ENCODE data around the gene PIGZ.

Gene PIGZ, protein sequence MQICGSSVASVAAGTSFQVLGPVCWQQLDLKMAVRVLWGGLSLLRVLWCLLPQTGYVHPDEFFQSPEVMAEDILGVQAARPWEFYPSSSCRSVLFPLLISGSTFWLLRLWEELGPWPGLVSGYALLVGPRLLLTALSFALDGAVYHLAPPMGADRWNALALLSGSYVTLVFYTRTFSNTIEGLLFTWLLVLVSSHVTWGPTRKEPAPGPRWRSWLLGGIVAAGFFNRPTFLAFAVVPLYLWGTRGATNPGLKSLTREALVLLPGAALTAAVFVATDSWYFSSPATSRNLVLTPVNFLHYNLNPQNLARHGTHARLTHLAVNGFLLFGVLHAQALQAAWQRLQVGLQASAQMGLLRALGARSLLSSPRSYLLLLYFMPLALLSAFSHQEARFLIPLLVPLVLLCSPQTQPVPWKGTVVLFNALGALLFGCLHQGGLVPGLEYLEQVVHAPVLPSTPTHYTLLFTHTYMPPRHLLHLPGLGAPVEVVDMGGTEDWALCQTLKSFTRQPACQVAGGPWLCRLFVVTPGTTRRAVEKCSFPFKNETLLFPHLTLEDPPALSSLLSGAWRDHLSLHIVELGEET

DNA sequence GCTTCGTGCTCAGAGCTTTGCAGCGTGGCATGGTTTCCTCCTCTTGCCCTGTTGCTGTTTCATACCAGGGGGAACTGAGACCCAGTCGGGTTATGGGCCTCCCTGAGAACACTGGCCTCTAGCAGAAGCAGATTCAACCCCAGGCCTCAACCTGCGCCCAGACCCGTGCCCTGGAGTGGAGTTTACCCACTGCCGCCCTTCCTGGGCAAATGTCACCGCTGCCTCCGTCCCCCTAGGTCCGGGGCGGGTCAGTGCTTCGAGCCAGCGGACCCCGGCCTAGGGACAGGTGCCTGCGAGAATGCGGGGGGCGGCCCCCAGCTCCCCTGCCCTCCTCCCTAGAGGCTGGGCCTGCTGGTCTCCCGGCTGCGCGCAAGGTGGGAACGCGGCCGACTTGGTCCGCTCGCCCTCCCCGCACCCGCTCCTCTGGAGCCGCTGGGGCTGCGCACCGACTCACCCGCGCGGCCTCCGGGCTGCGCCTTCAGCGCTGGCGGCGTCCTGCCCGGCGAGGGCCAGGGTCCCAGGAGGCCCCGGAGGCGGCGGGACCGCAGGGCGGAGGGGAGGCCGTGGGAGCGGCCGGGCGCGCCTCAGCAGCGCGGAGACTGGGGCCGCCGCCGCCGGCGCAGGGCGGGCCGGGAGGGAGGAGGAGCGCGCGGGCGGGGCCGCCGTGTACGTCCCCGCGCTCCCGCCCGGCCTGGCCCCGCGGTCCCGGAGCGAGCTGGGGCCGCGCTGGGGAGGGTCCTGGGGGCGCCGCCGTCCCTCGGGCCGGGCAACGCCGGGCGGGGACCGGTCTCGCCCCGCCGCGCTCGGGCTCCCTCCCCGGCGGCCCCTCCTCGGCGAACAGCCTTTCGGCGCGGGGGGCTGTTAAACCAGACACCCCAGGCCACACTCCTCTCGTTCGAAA is at the start of gene PIGZ:
Gene PIGZ (minus strand): TSS at position 601 of the 901 bp plus-strand sequence. CDS start 16,802 bp downstream, outside the sequence.
- DNase-seq, result no peak

DNA sequence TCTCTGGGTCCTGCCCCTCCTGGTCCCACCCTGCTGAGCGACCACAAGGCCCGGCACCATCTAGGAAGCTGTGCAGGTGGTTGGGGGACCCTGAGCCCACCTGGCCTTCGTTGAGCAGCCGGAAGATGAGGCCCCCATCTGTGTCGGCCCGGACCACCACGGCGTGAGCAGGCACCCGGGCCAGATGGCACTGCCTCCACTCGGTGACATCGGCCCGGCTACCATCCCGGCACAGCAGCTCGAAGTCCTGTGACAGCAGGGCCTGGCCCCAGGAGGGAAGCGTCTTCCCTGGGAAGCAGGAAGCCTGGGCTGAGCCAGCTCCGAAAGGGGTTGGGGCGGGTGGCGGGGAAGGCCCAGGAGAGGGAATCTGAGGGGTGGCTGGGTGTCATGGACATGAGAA is 48.4 kb upstream of the PIGZ start:
- DNase-seq, result no peak

DNA sequence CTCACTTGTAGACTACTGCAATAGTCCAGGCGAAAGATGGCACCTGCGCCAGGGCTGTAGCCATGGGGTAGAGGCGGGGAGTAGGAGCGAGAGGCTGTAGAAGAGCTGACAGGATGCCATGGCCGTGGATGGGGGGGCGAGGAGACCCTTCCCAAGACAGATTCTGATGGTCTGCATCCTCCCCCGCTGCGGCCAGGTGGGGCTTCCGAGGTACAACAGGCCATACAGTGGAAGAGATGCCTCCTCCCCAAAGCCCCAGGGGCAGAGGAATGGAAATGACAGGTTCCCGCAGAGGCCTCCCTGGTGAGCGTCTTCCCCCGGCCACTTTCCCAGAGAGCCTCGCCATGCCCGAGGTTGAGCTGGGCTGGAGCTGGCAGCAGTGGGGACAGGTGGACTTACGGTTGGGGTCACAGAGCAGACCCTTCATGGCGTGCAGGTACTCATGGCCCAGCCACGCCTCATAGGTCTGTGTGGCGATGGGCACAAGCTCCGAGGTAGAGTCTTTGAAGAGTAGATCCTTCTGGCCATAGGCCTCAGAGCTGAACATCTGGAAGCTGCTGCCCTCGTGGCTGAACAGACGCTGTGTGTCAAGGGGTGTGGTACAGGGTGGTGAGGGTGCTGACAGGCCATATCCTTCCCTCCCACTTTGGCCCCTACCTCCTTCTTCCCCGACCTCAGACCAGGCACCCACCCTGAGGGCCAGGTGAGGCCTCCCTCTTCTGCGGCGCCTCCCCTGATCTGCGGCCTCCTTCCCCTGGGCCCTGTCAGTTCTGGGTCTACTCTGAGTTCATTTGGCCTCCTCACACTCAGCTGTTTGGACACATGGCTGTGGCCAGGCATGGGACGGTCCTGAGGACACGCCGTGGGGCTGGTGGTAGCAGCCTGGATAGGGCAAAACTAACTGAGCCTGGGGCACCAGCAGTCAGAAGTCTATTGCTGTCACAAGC is 47.4 kb upstream of the PIGZ start:
- no peak for DNase-seq

DNA sequence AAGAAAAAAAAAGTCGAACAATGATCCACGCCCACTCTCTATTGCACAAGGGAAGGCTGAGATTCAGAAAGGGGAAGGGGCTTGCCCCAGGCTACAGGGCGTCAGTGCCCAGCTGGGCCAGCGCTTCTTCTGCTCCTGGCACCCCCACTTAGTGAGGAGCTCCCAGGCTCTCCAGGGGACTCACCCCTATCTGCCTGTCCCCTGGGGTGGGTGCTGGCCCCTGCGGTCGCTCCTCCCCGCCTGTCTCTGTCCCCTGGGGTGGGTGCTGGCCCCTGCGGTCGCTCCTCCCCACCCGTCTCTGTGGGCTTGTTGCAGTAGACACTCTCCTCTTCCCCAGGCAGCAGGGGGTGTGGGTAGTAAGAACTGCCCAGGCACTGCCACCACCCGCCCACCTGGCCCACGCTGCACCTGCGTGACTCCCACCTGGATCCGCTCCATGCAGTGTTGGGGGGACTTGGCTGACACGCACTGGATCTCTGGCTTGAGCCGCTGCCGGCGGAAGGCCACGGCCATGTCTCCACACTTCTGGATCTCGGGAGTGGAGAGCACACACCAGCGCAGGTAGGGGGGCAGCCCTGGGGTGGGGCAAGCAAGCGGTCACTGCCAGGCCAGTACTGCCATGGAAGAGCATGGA is 46.4 kb upstream of the PIGZ start:
- DNase-seq, result no peak

DNA sequence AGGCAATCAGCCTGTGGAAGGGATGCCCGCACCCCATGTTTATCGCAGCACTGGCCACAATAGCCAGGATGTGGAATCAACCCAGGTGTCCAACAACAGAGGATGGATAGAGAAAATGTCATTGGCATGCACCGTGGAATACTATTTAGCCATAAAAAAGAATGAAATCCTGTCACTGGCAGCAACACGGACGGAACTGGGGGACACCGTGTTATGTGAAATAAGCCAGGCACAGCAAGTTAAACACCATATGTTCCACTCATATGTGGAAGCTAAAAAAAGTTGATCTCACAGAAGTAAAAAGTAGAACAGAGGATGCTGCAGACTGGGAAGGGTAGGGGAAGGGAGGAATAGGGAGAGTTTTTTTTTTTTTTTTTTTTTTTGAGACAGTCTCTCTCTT is 45.4 kb upstream of the PIGZ start:
- DNase-seq, result no peak

DNA sequence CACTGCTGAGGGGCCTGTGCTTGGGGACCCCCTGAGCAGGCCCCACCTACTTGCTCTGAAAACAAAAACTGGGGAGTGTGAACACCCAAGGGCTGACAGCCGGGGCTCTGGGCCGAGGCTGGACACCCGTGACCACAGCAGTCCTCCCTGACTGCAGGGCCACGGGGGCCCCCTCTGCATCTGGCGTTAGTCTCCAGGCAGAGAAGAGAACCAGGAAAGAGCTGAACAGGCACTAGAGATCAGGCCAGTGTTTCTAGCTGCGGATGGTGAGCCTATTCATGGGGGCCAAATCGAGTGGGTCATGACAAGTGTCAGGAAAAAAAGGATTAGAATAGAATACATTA is 43.9 kb upstream of the PIGZ start:
- DNase-seq, result no peak

DNA sequence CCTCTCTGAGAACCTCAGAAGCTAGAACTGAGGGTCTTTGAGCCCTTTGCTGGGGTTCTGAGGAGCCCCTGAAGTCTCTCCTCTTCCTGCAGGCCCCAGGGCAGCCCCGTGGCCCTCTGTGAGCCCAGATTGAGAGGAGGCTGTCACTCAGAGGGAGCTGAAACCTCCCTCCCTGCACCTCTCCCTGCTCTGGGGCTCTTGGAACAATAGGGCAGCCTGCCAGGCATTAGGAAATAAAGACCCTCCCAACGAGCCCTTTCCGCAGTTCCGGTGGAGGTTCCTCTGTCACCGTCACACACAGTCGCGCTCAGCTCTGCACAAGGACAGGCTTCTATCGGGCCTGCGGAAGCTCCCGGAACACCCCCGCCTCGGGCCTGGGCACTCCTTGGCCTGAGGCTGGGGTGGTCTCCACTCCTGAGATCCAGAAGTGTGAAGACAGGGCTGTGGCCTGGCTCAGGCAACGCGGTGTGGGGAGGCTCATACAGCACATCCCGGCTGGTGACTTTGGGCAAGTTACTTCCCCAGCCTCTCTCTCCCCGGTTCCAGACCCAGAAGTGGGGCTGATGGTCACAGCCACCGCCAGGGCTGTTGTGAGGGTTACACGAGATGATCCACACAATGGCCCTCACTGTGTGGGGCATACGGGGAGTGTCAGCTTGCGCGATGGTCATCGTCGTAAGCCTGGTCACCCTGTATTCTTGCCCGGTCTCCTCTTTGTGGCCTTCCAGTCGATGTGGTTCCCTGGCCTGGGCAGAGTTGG is 43.3 kb upstream of the PIGZ start:
- DNase-seq, result no peak

DNA sequence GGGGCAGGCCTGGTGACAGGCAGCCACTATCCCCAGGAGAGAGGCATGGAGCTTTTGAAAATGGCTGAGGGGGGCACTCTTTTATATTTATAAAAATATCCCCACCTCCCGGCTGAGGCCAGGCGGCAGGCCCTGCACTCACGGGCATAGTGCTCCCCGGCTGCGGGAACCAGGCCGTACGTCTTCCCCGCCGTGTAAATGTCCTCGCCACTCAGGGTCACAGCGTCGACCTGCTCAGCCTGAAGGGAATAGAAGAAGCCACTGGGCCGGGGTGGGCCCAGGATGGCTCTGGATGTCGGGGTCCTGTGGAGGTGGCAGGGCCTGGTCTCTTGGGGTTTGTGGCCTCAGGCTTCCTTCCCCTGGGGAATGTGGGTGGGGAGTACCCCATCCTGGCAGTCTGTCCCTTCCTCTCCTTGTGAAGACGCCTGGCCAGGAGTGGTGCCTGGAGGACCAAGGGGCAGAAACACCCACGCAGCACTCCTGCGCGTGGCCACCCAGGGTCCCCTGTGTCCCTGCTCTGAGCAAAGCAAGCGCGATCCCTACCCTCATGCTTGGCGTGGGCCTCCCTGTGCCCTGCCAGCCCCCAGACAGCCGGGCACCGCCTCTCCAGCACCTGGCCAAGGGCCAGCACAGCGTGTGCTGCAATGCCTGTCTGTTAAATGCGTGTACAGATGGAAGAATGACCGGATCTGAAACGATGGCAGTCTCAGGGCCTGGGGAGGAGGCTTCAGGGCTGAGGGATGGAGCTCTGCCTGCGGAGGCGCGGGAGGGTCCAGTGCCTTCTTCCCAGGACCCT is 42.1 kb upstream of the PIGZ start:
- DNase-seq, result no peak

DNA sequence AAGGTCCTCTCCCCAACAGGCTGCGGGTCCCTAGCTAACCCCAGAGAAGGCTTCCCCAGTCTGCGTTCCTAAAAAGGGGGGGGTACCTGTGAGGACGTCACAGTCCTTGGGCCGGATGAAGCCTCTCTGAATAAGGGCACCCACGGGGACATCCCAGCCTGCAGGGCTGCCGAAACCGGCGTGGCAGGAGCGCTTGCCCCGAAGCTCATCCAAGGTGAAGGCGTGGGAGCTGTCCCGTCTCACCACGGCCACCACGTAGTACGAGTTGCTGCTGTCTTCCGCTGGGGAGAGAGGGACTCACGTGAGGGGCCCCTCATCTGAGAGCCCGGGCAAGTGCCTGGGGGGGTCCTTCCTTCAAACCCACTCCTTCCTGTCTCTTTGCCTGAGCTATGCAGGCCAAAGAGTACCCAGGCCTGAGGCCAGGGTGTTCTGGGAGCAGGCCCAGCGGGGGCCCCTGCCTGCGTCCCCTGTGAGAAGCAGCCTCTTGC is 40.9 kb upstream of the PIGZ start:
- DNase-seq, result no peak

DNA sequence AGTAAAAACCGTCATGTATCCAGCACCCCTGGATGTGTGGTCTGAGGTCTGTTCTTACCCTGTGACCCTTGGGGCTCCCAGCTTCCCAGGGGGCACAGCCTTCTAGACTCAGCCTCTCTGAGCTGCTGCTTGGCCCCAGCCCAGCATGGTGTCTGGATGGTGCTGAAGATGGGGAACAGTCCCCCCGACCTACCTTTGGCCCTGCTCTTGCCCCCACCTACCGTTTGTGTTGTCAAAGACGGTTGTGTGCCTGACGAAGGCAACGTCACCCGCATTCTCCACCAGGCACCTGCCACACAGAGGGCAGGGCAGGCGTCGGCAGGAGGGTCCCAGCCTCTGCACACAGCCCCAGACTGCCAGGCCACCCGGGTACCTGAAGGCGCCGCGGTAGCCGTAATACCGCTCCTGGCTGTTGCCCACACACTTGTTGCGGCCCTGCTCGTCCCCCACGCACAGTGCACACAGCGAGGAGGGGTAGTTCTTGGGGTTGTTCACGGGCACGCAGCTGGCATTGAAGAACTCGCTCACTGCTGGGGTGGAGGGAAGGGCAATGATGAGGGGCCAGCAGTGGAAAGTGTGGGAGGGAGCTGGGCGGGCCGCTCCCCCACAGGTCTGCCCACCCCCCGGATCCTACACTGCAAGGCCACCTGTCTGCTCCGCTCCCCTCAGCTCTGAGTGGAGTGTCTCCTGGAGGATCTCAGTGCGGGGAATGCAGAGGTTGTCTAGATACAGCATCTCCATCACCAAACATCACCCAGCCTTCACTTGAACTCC is 40.0 kb upstream of the PIGZ start:
- DNase-seq, result no peak

DNA sequence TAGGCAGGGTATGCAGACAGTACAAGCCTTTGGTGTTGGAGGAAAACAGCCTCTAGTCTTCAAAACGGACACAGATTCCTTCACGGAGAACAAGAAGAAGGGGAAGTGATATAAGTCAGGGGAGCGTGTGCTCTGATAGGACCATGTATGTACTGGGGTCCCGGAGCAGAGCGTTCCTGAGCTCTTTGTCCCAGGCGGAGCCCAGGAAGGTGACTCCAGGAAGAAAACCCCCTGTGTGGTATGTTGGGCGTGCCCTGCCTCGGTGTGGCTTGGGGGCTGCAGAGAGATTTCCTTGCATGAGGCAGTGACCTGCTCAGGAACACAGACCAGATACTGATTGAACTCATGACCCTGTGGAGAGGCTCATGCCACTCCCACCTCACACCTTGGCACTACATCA is 39.3 kb upstream of the PIGZ start:
- DNase-seq, result no peak

DNA sequence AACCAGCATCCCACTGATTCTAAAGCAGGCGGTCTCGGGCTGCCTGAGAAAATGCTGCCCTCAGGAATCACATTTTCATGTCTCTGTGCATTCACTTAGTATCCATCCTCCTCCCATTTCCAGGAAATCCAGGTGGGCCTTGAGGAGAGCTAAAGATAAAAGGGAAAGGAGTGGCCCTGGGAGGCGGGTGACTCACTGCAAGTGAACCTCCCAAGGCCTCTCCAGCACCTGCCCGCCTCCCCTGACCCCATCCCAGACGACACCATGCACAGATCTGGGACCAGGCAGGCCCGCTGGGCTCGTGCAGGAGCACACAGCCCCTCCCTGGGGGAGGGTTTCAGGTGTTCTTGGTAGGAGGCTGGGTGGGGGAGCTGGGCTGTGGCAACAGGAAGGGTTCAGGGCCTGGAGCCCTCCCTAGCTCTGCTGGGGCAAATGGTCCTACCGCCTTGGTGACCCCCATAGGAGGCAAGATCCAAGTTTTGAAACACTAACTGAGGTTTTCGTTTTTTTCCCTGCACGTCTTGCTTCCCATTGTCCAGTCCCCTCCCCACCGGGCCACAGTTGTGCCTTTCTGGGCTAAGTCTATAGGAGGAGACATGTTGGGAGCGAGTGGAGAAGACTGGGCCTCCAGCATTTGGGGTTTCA is 38.8 kb upstream of the PIGZ start:
- DNase-seq, result no peak

DNA sequence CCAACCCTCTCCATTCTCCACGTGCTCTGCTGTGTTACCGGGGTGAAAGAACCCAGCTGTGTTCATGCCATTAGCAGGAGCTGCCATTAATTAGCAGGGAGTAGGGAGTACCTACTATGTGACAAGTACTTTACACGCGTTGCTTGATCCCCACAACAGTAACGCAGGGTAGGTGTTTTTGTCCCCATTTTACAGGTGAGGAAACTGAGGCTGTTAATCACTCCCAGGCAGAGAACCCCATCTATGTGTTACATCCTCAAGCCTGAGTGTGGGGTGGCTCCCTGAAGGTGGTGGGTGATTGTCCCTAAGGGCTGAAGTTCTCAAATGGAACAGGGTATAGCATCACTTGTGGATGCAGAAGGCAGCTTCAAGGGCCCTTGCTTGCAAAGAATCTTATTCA is 38.2 kb upstream of the PIGZ start:
- DNase-seq, result no peak

DNA sequence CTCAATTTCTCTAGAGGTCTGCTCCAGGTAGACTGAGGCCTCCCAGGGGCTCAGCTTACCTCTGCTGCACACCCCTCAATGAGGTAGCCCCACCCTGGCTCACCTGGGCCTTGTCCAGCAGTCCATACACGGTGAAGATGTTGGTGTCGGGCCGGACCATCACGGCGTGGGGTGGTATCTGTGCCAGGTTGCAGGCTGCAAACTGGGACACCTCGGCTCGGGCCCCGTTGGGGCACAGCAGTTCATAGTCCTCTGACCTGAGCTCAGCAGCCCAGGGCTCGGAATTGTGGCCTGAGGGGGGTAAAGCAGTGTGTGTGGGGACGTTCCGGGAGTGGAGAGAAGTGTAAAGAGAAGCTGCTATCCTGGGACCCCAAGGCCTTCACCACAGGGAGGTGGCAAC is 37.8 kb upstream of the PIGZ start:
- DNase-seq, result no peak

DNA sequence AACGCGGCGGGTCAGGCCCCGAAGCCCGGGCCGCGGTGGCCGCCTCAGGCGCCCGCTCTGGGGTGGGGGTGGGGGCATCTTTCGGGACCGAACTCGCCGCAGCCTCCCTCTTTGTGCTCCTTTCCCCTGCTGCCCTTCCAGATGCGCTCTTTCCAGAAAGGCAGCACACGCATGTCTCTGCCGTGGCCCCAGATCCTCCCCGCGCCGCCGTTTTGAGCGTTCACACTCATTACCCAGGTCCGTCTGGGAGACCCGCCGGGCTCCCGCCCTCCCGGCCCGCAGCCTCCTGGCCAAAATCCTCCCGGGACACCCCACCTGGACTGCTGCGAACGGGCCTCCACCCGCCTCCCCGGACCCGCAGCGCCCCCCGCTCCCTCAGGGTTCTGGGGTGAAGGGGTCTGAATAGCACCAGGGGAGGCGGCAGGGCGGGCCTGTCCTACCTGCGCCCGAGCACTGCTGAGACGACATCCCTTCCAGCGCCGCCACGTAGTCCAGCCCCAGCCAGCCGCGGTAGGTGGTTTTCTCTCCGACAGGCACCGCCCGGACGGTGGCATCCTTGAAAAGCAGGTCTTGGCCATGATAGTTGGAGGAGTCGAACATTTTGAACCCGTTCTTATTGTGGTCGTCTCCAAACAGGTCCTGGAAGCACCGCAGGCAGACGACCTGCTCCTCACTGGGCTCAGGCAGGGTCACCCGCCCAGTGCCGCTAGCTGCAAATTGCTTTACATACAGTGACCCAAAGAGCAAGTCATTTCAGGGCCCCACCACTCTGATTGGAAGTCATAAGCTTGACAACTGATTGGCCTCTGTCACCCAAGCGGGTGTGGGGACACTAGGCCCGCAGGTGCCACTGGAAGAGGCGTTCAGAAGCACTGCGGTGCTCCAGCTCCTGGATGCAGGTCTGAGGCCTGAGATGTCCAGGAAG is 35.1 kb upstream of the PIGZ start:
- DNase-seq, result no peak

DNA sequence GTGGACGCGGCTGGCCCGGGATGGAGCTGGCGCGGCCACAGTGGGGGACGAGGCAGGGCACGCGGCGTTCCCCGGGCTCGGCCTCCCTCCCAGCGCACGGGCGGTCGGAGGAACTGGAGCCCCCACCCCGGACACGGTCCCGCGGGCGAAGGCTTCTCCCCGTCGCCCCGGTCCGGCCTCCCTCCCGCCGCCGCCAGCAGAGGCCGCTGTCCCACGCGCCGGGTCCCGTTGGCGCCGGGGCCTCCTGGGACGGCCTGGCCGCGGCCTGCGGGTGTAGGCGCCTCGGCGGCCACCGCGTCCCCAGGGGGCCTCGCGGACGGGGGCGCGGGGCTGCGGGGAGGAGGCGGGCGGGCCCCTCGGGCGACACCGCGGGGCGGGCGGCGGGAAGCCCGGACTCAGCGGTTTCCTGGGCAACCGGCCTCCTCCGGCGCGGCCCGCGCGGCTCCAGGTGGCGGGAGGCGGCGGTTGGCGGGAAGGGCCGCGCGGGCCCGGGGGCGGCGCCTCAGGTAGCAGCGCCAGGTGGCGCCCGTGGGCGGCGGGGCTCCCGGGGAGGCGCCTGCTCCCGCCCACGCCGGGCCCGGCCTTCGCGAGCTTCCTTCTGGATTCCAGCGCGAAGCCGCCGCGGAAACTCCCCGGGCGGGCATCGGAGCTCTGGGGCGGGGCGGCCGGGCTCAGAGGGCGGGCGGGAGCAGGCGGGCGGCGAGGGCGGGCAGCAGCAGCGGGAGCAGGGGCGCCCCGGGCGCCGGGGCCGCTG is 34.2 kb upstream of the PIGZ start:
- DNase-seq, result peak; percentile 75
